ENCODE measurements around the gene MTMR3. TPM values are rescaled to one million over a fixed set of nuclear protein-coding genes. Genes with fewer than 3 reads are reported as not detected.
"Not testable (repeated sequence)": the region's sequence is repeated elsewhere in the genome, so short reads cannot be mapped to it uniquely, and the experiment has no call there.

The MTMR3 gene
- total and polyA plus RNA-seq, 5 experiments from 2014 or later, result 13.4 to 68.7 (median 20.9) TPM

- no peak overlapping the region for H3K27ac Mint-ChIP-seq
- H3K36me3 Mint-ChIP-seq, result no peaks in the 10 kb centered on the region
- H3K4me1 Mint-ChIP-seq, result peaks cover 0 to 11% (median 5%) of the 10 kb centered on the region in 4 donors
- H3K27me3 Mint-ChIP-seq, result peaks cover 0 to 9% (median 4%) of the 10 kb centered on the region in 5 donors
- ATAC-seq (no peak), DNase-seq (no peak)
- no peak overlapping the region for H3K4me3 Mint-ChIP-seq
- H3K9me3 Mint-ChIP-seq, result no peaks in the 10 kb centered on the region
- POLR2A ChIA-PET, result no interaction called here
Measured at GRCh38 chr22:30044881-30045493, 162.0 kb downstream of the MTMR3 start.

DNA sequence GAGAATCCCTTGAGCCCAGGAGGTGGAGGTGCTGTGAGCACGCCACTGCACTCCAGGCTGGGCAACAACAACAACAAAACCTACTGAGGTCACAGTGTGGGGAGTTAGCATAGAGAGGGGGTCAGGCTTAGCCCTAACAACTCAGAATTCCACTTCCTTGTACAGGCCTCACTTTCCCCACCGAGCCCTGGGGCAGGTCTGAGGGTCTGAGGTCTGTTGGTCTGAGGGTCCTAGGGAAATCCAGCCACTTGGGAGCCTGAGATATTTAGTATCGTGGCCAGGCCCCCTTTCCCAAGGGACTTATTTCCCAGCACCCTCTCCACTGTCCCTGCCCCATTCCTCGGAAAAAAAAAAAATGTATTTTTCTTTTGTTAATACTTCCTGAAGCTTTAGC lies 162.5 kb downstream of the MTMR3 start:
- Mint-ChIP-seq H3K9me3 (no peaks in the 10 kb centered on the region), H3K4me1 (peaks cover 0 to 11% (median 5%) of the 10 kb centered on the region in 4 donors), H3K36me3 (no peaks in the 10 kb centered on the region), H3K4me3 (no peak overlapping the region), H3K27ac (no peak overlapping the region), H3K27me3 (peaks cover 0 to 9% (median 4%) of the 10 kb centered on the region in 5 donors)
- POLR2A ChIA-PET, result interaction anchor here (1.1 kb wide), 1 partner anchor 32 kb away, joined by 3 read pairs; no protein-coding TSS in a partner anchor
- DNase-seq, result no peak
- ATAC-seq, result no peak

DNA sequence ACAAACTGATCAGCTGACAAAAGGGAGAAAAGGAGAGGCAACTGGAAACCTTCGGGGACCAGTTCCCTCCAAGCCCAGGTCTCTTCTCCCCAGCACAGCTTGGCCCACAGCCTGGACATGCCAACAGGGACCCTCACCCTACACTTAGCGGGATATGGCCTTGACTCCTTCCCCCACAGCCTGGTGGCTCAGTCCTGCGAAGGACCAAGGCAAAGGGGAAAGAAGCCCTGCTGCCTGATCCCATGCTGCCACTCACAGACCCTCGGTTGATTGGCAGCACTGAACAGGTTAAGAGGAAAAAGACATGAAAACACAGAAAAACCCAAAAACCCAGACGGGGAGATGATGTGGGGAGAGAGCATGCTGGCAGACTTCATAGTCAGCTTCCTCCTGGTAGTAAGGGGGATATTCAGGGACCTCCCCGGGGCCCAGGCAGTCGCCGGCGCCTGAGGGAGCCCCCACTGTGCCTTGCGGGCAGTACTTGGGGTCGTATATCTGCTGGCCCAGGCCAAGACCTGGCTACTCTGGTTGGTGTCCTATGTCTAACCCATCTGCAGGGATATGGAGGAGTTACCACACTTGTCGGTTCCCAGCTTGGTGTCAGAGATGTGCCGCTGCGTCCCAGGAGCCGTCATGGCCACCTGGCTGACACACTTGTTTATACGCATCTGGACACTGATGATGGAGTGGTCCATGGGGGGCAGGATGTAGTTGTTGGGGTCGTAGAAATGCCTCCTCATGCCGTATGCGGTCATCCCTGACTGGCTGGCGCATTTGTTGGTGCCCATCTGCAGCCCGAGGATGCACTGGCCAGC lies 163.1 kb downstream of the MTMR3 start:
- POLR2A ChIA-PET, result interaction anchor here (1.1 kb wide), 1 partner anchor 32 kb away, joined by 3 read pairs; no protein-coding TSS in a partner anchor
- DNase-seq, result no peak
- peaks cover 0 to 9% (median 4%) of the 10 kb centered on the region in 5 donors for H3K27me3 Mint-ChIP-seq
- no peaks in the 10 kb centered on the region for H3K9me3 Mint-ChIP-seq
- ATAC-seq, result no peak
- H3K4me1 Mint-ChIP-seq, result peaks cover 0 to 11% (median 5%) of the 10 kb centered on the region in 4 donors
- H3K36me3 Mint-ChIP-seq, result no peaks in the 10 kb centered on the region
- H3K27ac Mint-ChIP-seq, result peak overlapping the region in 1 of 10 donors; percentile 67
- peak overlapping the region in 2 of 10 donors; percentile 28 to 33 for H3K4me3 Mint-ChIP-seq

DNA sequence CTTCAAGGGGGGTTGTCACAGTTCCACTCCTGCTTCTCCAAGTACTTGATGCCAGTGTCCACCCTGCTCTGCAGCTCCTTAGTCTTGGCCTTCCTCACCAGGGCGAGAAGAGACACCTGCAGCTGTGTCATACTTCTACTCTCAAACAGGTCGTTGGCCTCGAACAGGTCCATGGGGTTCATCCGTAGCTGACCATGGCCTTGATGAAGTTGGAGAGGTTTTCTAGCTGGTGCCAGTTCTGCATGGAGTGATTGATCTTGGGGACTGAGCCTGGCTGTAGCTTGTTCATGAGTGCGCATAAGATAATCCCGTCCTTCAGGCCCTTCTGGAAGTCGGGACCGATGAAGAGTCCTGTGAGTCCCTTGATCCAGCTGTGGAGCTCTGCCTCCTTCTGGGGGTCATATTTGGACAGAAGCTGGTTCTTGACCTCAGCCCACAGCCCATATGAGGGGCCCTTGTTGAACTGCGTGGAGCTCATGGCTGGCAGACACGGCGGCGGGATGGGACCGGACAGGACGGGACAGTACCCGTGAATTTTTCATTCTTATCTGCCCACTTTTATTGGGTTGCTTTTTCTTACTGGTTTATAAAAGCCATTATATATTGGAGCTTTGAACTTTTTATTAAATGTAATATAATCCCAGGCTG lies 163.9 kb downstream of the MTMR3 start:
- peak overlapping the region in 6 of 10 donors; percentile 26 to 61 (median 44) for H3K4me3 Mint-ChIP-seq
- peaks cover 0 to 11% (median 5%) of the 10 kb centered on the region in 4 donors for H3K4me1 Mint-ChIP-seq
- H3K27ac Mint-ChIP-seq, result peak overlapping the region in 6 of 10 donors; percentile 16 to 73 (median 32)
- DNase-seq (no peak), ATAC-seq (no peak)
- POLR2A ChIA-PET, result interaction anchor here (0.5 kb wide), 1 partner anchor 743 kb away, joined by 4 read pairs; no protein-coding TSS in a partner anchor
- no peaks in the 10 kb centered on the region for H3K9me3 Mint-ChIP-seq
- H3K27me3 Mint-ChIP-seq, result peaks cover 0 to 9% (median 4%) of the 10 kb centered on the region in 5 donors
- H3K36me3 Mint-ChIP-seq, result no peaks in the 10 kb centered on the region

- POLR2A ChIA-PET, result no interaction called here
- peaks cover 0 to 9% (median 4%) of the 10 kb centered on the region in 5 donors for H3K27me3 Mint-ChIP-seq
- DNase-seq (peak in 6 of 10 donors; percentile 4 to 44 (median 22)), ATAC-seq (peak; percentile 53 to 82)
- no peaks in the 10 kb centered on the region for H3K36me3 Mint-ChIP-seq
- H3K9me3 Mint-ChIP-seq, result no peaks in the 10 kb centered on the region
- H3K4me1 Mint-ChIP-seq, result peaks cover 0 to 11% (median 5%) of the 10 kb centered on the region in 4 donors
- peak overlapping the region in 7 of 10 donors; percentile 16 to 73 (median 34) for H3K27ac Mint-ChIP-seq
- peak overlapping the region in 7 of 10 donors; percentile 14 to 61 (median 43) for H3K4me3 Mint-ChIP-seq
Measured at GRCh38 chr22:30047364-30047738, 164.4 kb downstream of the MTMR3 start.

DNA sequence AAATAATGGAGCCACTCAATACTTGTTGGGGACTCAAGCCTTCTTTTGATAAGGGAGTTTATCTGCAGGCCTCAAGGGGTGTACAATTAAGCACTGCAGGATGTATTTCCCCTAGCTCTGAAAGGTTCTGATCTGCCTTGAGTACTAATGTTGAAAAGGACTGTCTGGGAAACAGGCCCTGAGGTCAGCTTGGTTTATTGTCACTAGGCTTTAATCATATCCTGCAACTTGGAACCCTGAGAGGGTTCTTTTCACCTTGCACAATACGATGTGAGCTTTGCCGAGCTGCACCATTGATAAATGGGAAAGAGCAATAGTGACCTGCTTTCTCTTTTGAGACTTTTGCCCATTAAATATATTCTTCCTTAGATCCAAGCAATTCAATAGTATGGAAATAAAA lies 165.7 kb downstream of the MTMR3 start:
- H3K27ac Mint-ChIP-seq, result no peak overlapping the region

DNA sequence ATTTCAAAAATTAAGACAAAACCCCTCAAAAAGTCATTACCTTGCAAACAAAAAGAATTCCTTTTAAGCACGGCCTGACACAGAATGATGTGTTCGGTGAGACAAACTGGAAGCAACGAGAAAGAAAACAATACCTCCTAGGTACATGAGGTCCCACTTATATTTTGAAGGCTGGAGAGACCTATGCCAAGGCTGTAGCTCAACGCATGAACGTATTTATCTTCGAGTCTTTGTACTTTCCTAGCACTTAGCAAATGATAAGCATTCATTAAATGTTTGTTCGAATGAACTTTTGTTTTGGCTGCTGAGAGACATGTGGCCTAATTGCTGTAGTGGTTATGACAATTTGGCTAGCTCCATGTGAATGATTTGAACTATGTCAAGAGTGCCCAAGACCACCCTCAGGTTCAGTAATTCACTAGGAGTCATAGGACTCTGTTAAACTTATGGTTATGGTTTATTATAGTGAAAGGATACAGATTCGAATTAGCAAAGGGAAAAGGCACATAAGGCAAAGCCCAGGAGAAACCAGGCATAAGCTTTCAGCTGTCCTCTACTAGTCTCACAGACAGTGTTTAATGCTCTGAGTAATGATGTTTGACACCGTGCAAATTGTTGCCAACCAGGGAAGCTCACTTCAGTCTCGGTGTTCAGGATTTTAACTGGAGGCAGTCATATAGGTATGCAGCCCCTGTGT lies 171.2 kb downstream of the MTMR3 start:
- H3K4me1 Mint-ChIP-seq, result no peaks in the 10 kb centered on the region
- peaks cover 3 to 21% (median 16%) of the 10 kb centered on the region in 3 donors for H3K36me3 Mint-ChIP-seq
- DNase-seq, result no peak
- ATAC-seq, result no peak
- H3K9me3 Mint-ChIP-seq, result peaks cover 9 to 31% (median 15%) of the 10 kb centered on the region in 9 donors
- POLR2A ChIA-PET, result no interaction called here
- peaks cover 0 to 9% (median 4%) of the 10 kb centered on the region in 5 donors for H3K27me3 Mint-ChIP-seq
- H3K27ac Mint-ChIP-seq, result no peak overlapping the region
- no peak overlapping the region for H3K4me3 Mint-ChIP-seq

More for the DNA sequence above, 165.7 kb downstream of the MTMR3 start:
- Mint-ChIP-seq H3K4me3 (no peak overlapping the region), H3K9me3 (no peaks in the 10 kb centered on the region), H3K27me3 (peaks cover 0 to 5% (median 2%) of the 10 kb centered on the region in 5 donors), H3K4me1 (peaks cover 0 to 11% (median 5%) of the 10 kb centered on the region in 4 donors), H3K36me3 (no peaks in the 10 kb centered on the region)
- no peak for ATAC-seq
- POLR2A ChIA-PET, result no interaction called here
- no peak for DNase-seq

DNA sequence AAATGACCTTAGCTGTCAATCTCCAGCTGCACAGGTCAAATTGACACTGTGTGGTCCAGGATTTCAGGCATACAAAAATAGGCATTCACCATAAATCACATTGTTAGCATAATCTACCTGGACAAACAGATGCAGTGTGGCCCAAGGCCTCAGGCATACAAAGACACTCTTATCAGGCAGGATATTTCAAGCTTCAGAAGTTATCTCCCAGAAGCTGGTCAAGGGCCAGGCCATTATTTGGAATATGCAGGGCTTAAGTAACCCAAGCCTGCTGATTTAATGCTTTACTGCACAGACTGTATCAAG lies 171.7 kb downstream of the MTMR3 start:
- POLR2A ChIA-PET, result no interaction called here
- no peak overlapping the region for H3K4me3 Mint-ChIP-seq
- H3K27ac Mint-ChIP-seq, result no peak overlapping the region

GRCh38 chr22:30056015-30056414 lies 173.0 kb downstream of the MTMR3 start:
- POLR2A ChIA-PET, result interaction anchor here (0.7 kb wide), 1 partner anchor 52 kb away, joined by 9 read pairs; no protein-coding TSS in a partner anchor

More for the DNA sequence above, 171.7 kb downstream of the MTMR3 start:
- no peak for DNase-seq
- H3K4me1 Mint-ChIP-seq, result no peaks in the 10 kb centered on the region
- H3K9me3 Mint-ChIP-seq, result peaks cover 11 to 35% (median 15%) of the 10 kb centered on the region in 9 donors
- H3K27me3 Mint-ChIP-seq, result peaks cover 1 to 10% (median 7%) of the 10 kb centered on the region in 5 donors
- ATAC-seq, result no peak
- H3K36me3 Mint-ChIP-seq, result peaks cover 3 to 24% (median 19%) of the 10 kb centered on the region in 3 donors

DNA sequence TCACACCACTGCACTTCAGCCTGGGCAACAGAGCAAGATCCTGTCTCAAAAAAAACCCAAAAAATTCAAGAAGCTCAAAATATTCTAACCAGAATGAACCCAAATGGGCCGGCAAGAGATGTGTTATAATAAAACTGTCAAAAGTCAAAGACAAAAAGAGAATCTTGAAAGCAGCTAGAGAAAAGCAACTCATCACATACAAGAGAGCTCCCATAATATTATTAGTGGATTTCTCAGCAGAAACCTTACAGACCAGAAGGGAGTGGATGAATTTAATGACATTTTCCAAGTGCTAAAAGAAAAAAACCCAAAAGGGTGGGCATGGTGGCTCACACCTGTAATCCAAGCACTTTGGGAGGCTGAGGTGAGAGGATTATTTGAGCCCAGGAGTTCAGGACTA lies 174.4 kb downstream of the MTMR3 start:
- Mint-ChIP-seq H3K36me3 (peaks cover 3 to 30% (median 22%) of the 10 kb centered on the region in 3 donors), H3K27ac (no peak overlapping the region), H3K4me1 (no peaks in the 10 kb centered on the region), H3K4me3 (no peak overlapping the region), H3K27me3 (peaks cover 1 to 10% (median 8%) of the 10 kb centered on the region in 5 donors), H3K9me3 (peaks cover 12 to 41% (median 18%) of the 10 kb centered on the region in 9 donors)
- POLR2A ChIA-PET, result no interaction called here
- ATAC-seq, result no peak
- DNase-seq, result no peak

More at GRCh38 chr22:30056015-30056414, 173.0 kb downstream of the MTMR3 start:
- no peak for DNase-seq
- Mint-ChIP-seq H3K27ac (no peak overlapping the region), H3K36me3 (peaks cover 3 to 24% (median 22%) of the 10 kb centered on the region in 3 donors), H3K4me1 (no peaks in the 10 kb centered on the region), H3K27me3 (peaks cover 1 to 10% (median 7%) of the 10 kb centered on the region in 5 donors), H3K9me3 (peaks cover 11 to 35% (median 15%) of the 10 kb centered on the region in 9 donors), H3K4me3 (no peak overlapping the region)
- ATAC-seq, result no peak

DNA sequence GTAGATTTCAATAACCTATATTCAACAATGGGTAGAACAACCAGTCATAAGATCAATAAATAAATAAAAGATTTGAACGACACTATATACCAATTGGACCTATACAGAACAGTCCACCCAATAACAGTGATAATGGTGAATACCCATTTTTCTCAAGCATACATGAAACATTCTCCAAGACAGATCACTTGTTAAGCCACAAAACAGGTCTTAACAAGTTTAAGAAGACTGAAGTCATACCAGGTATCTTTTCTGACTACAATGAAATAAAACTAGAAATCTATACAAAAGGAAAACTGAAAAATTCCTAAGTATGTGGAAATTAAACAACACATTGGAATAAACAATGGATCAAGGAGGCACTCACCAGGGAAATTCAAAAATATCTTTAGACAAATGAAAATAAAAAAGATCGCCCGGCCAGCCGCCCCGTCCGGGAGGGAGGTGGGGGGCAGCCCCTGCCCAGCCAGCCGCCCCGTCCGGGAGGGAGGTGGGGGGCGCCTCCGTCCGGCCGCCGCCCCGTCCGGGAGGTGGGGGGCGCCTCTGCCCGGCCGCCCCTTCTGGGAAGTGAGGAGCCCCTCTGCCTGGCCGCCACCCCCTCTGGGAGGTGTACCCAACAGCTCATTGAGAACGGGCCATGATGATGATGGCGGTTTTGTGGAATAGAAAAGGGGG lies 176.5 kb downstream of the MTMR3 start:
- H3K36me3 Mint-ChIP-seq, result peaks cover 3 to 46% (median 25%) of the 10 kb centered on the region in 3 donors
- H3K27ac Mint-ChIP-seq, H3K4me3 Mint-ChIP-seq, ATAC-seq, H3K4me1 Mint-ChIP-seq, POLR2A ChIA-PET, DNase-seq: not testable (repeated sequence)
- peaks cover 19 to 62% (median 39%) of the 10 kb centered on the region in 9 donors for H3K9me3 Mint-ChIP-seq
- H3K27me3 Mint-ChIP-seq, result peaks cover 3 to 14% (median 9%) of the 10 kb centered on the region in 5 donors
